Transverse colon (tissue), 4 donors: Measurements from ENCODE around the gene PLCB2. TPM values are rescaled to one million over a fixed set of nuclear protein-coding genes. Genes with fewer than 3 reads are reported as not detected.

Experiments used
- DNase-seq: peaks from one replicate; pipeline ENCODE4 v3.0.0-alpha.2; 2019
- H3K27ac ChIP-seq, 4 donors: fragments of 200-600 bp; sonication (generic); 2 replicates each; pipeline ENCODE4 v1.5.1; 2016 to 2018; ENCODE audit warnings: inconsistent platforms in 4 of 4
- H3K27me3 ChIP-seq: fragments of 200-600 bp; sonication (generic); 2 replicates; pipeline ENCODE4 v1.5.1; 2017; ENCODE audit warnings: inconsistent platforms
- H3K36me3 ChIP-seq, 4 donors: fragments of 200-600 bp; sonication (generic); 2 replicates each; pipeline ENCODE4 v1.5.1; 2017 to 2019; ENCODE audit warnings: inconsistent platforms in 4 of 4
- H3K4me1 ChIP-seq, 4 donors: fragments of 200-600 bp; sonication (generic); 2 replicates each; pipeline ENCODE4 v1.5.1; 2017 to 2020; ENCODE audit warnings: inconsistent platforms in 4 of 4
- H3K4me3 ChIP-seq, 4 donors: fragments of 200-600 bp; sonication (generic); 1 replicate in 1 of 4; 2 replicates in 3 of 4; pipeline versions ENCODE4 v1.5.1 to v1.6.1; 2017 to 2019; ENCODE audit warnings: inconsistent platforms in 4 of 4
- H3K9me3 ChIP-seq, 2 donors: fragments of 200-600 bp; sonication (generic); 2 replicates each; pipeline ENCODE4 v1.5.1; 2017 to 2019; ENCODE audit warnings: inconsistent platforms in 2 of 2
- EP300 ChIP-seq: sonication (generic); formaldehyde crosslinking; IDR thresholded peaks from one replicate; pipeline ENCODE4 v1.6.1; 2017; ENCODE audit warnings: antibody characterized with exemption, low read depth
- POLR2A ChIP-seq: fragments of 450-650 bp; IDR thresholded peaks from one replicate; pipeline ENCODE4 v1.6.1; 2016; ENCODE audit warnings: antibody characterized with exemption, mild to moderate bottlenecking, moderate library complexity
- POLR2AphosphoS5 ChIP-seq, 3 donors: sonication (generic); formaldehyde crosslinking; IDR thresholded peaks; one replicate each; pipeline ENCODE4 v1.6.1; 2016; ENCODE audit warnings: antibody characterized with exemption in 3 of 3
- WGBS, 2 donors: methylation state at CpG; one replicate each; pipeline ENCODE4 v1.1.5; 2018; ENCODE audit warnings: low coverage in 1 of 2; 5-methylcytosine and 5-hydroxymethylcytosine counted together
- in situ Hi-C, 4 donors: fragments of 200-750 bp; cut with MboI; loops; one replicate each; pipeline versions ENCODE4 v1.15.0 to v1.15.1; 2017; ENCODE audit warnings: low sequenced_read_pairs in 3 of 4, low pct_ligation_motif_present in 1 of 4, low pct_unique_long_range_greater_than_20kb in 1 of 4
- intact Hi-C: fragments of 100-400 bp; cut with DNase I; formaldehyde crosslinking; loops from one replicate; pipeline ENCODE4 v1.15.1; 2023; ENCODE audit warnings: low total_unique reads
- total RNA-seq, 4 donors: library from RNA; depleted of rRNA; stranded (reverse); fragments of >200 nt; gene quantifications; one replicate each; pipeline ENCODE4 v1.1.0, GENCODE V29; 2016
- TF ChIP-seq, protein P1 (sequence below), 5 experiments: fragments of 200-600 bp in 3 of 5; fragments of 450-650 bp in 2 of 5; sonication (generic) in 3 of 5; IDR thresholded peaks; 1 replicate in 2 of 5; 2 replicates in 3 of 5; pipeline ENCODE4 v1.5.1; 2016 to 2017; ENCODE audit warnings: antibody characterized with exemption in 5 of 5, inconsistent platforms in 3 of 5, mild to moderate bottlenecking in 2 of 5, moderate library complexity in 1 of 5

Gene PLCB2
- total RNA-seq, 4 donors from 2014 or later: 5.5 to 143 (median 12.0) TPM

GRCh38 chr15:40345867-40346578 lies 38.3 kb upstream of the PLCB2 start:
- intact Hi-C loops: no loop called here
- H3K4me3 ChIP-seq: peak overlapping the region in 1 of 4 donors; percentile 3
- no peaks in the 10 kb centered on the region for H3K9me3 ChIP-seq
- H3K36me3 ChIP-seq: no peaks in the 10 kb centered on the region
- WGBS, 2 donors: 55% methylated on average over 6 of the region's 6 CpGs; no CpG with 5 or more reads in 1 of the 2 donors
- H3K4me1 ChIP-seq: peaks cover 48 to 88% (median 81%) of the 10 kb centered on the region in 4 donors
- in situ Hi-C loops: no loop called here
- TF ChIP-seq, protein P1, sequence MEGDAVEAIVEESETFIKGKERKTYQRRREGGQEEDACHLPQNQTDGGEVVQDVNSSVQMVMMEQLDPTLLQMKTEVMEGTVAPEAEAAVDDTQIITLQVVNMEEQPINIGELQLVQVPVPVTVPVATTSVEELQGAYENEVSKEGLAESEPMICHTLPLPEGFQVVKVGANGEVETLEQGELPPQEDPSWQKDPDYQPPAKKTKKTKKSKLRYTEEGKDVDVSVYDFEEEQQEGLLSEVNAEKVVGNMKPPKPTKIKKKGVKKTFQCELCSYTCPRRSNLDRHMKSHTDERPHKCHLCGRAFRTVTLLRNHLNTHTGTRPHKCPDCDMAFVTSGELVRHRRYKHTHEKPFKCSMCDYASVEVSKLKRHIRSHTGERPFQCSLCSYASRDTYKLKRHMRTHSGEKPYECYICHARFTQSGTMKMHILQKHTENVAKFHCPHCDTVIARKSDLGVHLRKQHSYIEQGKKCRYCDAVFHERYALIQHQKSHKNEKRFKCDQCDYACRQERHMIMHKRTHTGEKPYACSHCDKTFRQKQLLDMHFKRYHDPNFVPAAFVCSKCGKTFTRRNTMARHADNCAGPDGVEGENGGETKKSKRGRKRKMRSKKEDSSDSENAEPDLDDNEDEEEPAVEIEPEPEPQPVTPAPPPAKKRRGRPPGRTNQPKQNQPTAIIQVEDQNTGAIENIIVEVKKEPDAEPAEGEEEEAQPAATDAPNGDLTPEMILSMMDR (IDR thresholded peaks at IDR 0.05): no peak
- peak; percentile 87 to 97 (median 95) for TF ChIP-seq POLR2AphosphoS5 (IDR thresholded peaks at IDR 0.05)
- TF ChIP-seq EP300: peak; percentile 79
- TF ChIP-seq POLR2A: peak; percentile 93
- peak; percentile 89 for DNase-seq
- H3K27me3 ChIP-seq: no peaks in the 10 kb centered on the region
- peak overlapping the region; percentile 95 to 98 (median 96) for H3K27ac ChIP-seq

DNA sequence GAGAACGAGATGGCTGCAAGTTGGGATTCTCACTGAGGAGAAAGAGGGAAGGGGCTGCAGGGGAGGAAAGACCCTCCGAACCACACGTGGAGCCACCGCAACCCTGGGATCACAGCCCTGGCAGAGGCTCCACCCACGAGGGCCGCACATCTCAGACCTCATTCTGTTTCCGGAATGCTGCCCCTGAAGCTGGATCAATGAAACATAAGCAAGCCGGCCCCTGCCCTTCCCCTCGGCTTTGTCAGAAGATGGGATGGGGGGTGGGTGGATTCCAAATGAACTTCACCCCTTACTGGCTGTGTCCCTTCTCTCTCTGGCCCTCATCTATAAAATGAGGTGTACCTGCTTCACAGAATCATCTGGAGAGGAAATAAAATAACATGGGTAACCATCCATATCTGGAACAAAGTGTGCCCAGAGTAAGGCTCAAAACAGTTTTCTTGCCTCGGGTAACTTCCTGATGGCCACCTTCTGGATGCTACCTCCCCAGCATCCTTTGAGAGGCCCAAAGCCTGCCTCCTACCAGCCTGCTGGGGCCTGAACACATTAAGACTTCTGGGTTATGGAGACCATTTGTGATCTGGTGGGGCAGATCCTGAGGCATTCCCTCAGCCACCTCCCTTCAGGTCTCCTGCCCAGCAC lies 37.6 kb upstream of the PLCB2 start:
- H3K36me3 ChIP-seq: no peaks in the 10 kb centered on the region

DNA sequence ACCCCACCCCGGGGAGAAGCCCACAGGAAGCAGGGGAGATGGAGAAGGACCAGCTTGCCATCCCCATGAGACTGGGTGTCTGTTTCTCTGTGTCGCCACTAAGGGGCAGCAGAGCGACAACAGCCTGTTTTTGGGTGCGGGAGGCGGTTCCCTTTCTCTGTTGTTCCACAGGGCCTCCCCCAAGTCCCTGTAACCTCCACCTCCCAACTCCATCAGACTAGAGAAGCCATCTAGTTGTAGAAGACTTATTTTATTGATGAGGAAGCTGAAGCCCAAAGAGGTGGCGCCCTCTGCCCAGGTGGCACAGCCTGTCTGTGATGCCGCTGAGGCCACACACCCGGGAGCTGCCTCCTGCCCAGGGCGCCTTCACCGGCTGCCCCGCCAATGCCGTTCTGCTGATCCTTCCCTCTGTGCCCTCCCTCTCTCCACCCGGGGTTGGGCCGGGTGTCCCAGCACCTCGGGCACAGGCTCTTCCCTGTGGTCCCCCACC lies 36.9 kb upstream of the PLCB2 start:
- in situ Hi-C loops (no loop called here), intact Hi-C loops (loop anchor here (1.0 kb wide), 1 partner anchor 78 kb away; no protein-coding TSS in a partner anchor)
- Histone ChIP-seq H3K4me1 (peaks cover 48 to 93% (median 86%) of the 10 kb centered on the region in 4 donors), H3K9me3 (no peaks in the 10 kb centered on the region), H3K27ac (peak overlapping the region; percentile 95 to 98 (median 96)), H3K27me3 (no peaks in the 10 kb centered on the region), H3K4me3 (peak overlapping the region in 2 of 4 donors; percentile 8 to 12), H3K36me3 (no peaks in the 10 kb centered on the region)
- TF ChIP-seq POLR2AphosphoS5 (IDR thresholded peaks at IDR 0.05) (peak in 2 of 3 donors; percentile 64 to 77), POLR2A (peak; percentile 70), EP300 (no peak)
- TF ChIP-seq, protein P1 (IDR thresholded peaks at IDR 0.05): peak; percentile 76 to 88 (median 85)
- DNase-seq: peak; percentile 85
- WGBS, 2 donors: 0 to 24% methylated on average over 2 to 15 of the region's 15 CpGs

More for the DNA sequence above, 37.6 kb upstream of the PLCB2 start:
- DNase-seq: peak; percentile 20
- intact Hi-C loops: no loop called here
- Histone ChIP-seq H3K9me3 (no peaks in the 10 kb centered on the region), H3K27me3 (no peaks in the 10 kb centered on the region), H3K27ac (peak overlapping the region; percentile 95 to 98 (median 96)), H3K4me1 (peaks cover 49 to 93% (median 85%) of the 10 kb centered on the region in 4 donors), H3K4me3 (peak overlapping the region in 2 of 4 donors; percentile 8 to 12)
- in situ Hi-C loops: no loop called here
- 63% methylated on average over 10 of the region's 10 CpGs; no CpG with 5 or more reads in 1 of the 2 donors for WGBS, 2 donors
- TF ChIP-seq POLR2A: no peak

DNA sequence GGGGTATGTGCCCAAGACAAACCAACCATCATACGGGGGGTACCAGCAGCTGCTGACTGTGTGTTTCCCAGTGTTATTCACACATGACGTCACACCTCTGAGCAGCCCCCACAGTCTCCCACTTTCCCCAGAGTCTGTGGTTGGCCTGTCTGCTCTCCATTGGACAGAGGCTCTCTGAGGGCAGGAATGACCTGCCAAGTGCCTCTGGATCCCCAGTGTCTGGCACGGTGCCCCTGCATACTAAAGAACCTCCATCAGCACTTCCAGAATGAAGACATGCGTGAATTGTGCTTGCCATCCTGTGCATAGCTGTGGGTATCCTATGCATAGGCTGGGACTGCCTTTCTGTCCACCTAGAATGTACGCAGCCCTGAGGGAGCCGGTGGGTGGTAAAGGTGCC lies 36.5 kb upstream of the PLCB2 start:
- TF ChIP-seq, protein P1 (IDR thresholded peaks at IDR 0.05): no peak
- TF ChIP-seq EP300 (no peak), POLR2A (no peak), POLR2AphosphoS5 (IDR thresholded peaks at IDR 0.05) (no peak)
- DNase-seq: no peak
- H3K27ac ChIP-seq: peak overlapping the region; percentile 95 to 98 (median 96)
- intact Hi-C loops (loop anchor here (1.0 kb wide), 1 partner anchor 78 kb away; no protein-coding TSS in a partner anchor), in situ Hi-C loops (no loop called here)
- no peaks in the 10 kb centered on the region for H3K27me3 ChIP-seq
- peaks cover 53 to 94% (median 89%) of the 10 kb centered on the region in 4 donors for H3K4me1 ChIP-seq
- H3K4me3 ChIP-seq: no peak overlapping the region
- 38 to 50% methylated on average over 3 to 6 of the region's 6 CpGs for WGBS, 2 donors
- H3K36me3 ChIP-seq: no peaks in the 10 kb centered on the region
- no peaks in the 10 kb centered on the region for H3K9me3 ChIP-seq
